Activated CD8-positive, alpha-beta memory T cell treated with anti-CD3 and anti-CD28 coated beads, Interleukin-2, amount 10 ng/mL, durations not matched to agents 7 days and 5 days (primary cell): Measurements from ENCODE around the gene ERC1. TPM values are rescaled to one million over a fixed set of nuclear protein-coding genes. Genes with fewer than 3 reads are reported as not detected.

Experiments used
- ATAC-seq: fragments of 150-1000 bp; cut with Tn5 transposase; one replicate; pipeline ENCODE4 v1.10.0; 2021; ENCODE audit warnings: moderate library complexity
- CTCF ChIA-PET: fragments of 350-600 bp; sonication (Branson Sonifier 250); formaldehyde crosslinking; loops from one replicate; lab custom pipeline; 2021; ENCODE audit warnings: antibody characterized with exemption; lab: Charles Lee
- DNase-seq: peaks from one replicate; pipeline ENCODE4 v3.0.0-alpha.2; 2020
- H3K27ac Mint-ChIP-seq: one replicate; pipeline ENCODE4 v1.8.0; 2021; ENCODE audit warnings: mild to moderate bottlenecking, mixed read lengths
- H3K27me3 Mint-ChIP-seq: one replicate; pipeline ENCODE4 v1.8.0; 2021; ENCODE audit warnings: mixed read lengths
- H3K36me3 Mint-ChIP-seq: one replicate; pipeline ENCODE4 v1.8.0; 2021; ENCODE audit warnings: mild to moderate bottlenecking, mixed read lengths
- H3K4me1 Mint-ChIP-seq: one replicate; pipeline ENCODE4 v1.8.0; 2021; ENCODE audit warnings: mixed read lengths
- H3K4me3 Mint-ChIP-seq: one replicate; pipeline ENCODE4 v1.8.0; 2021; ENCODE audit warnings: mild to moderate bottlenecking, moderate library complexity, mixed read lengths
- H3K9me3 Mint-ChIP-seq: one replicate; pipeline ENCODE4 v1.8.0; 2022; ENCODE audit warnings: low read depth, mixed read lengths
- total RNA-seq, 2 experiments: library from RNA; stranded (reverse); gene quantifications; one replicate each; pipeline ENCODE4 v1.2.3, GENCODE V29; 2021

Gene ERC1
- total RNA-seq, 2 experiments from 2014 or later, result 18.8 to 25.2 TPM

GRCh38 chr12:1357171-1357570 is 366.1 kb downstream of the ERC1 start:
- CTCF ChIA-PET, result interaction anchor here (0.9 kb wide), 2 partner anchors 226 to 239 kb away, joined by 3 to 4 read pairs; no protein-coding TSS in a partner anchor
- Mint-ChIP-seq H3K27ac (no peak overlapping the region), H3K9me3 (no peaks in the 10 kb centered on the region), H3K36me3 (no peaks in the 10 kb centered on the region), H3K4me1 (no peaks in the 10 kb centered on the region), H3K4me3 (no peak overlapping the region), H3K27me3 (no peaks in the 10 kb centered on the region)
- DNase-seq (no peak), ATAC-seq (no peak)

GRCh38 chr12:1357711-1358110 is 366.7 kb downstream of the ERC1 start:
- no peak for DNase-seq
- H3K4me1 Mint-ChIP-seq, result no peaks in the 10 kb centered on the region
- no peak overlapping the region for H3K27ac Mint-ChIP-seq
- CTCF ChIA-PET, result no interaction called here
- no peaks in the 10 kb centered on the region for H3K9me3 Mint-ChIP-seq
- no peak overlapping the region for H3K4me3 Mint-ChIP-seq
- no peaks in the 10 kb centered on the region for H3K27me3 Mint-ChIP-seq
- ATAC-seq, result no peak
- H3K36me3 Mint-ChIP-seq, result no peaks in the 10 kb centered on the region

GRCh38 chr12:1360441-1361210 is 369.6 kb downstream of the ERC1 start:
- Mint-ChIP-seq H3K36me3 (no peaks in the 10 kb centered on the region), H3K4me3 (no peak overlapping the region), H3K4me1 (no peaks in the 10 kb centered on the region), H3K9me3 (no peaks in the 10 kb centered on the region), H3K27ac (no peak overlapping the region), H3K27me3 (no peaks in the 10 kb centered on the region)
- ATAC-seq, result no peak
- DNase-seq, result no peak
- CTCF ChIA-PET, result interaction anchor here (1.0 kb wide), 1 partner anchor 8 kb away, joined by 3 read pairs; no protein-coding TSS in a partner anchor

GRCh38 chr12:1362143-1362662 is 371.2 kb downstream of the ERC1 start:
- no peaks in the 10 kb centered on the region for H3K4me1 Mint-ChIP-seq
- no peak for DNase-seq
- peaks cover 2% of the 10 kb centered on the region for H3K36me3 Mint-ChIP-seq
- no peak for ATAC-seq
- H3K27ac Mint-ChIP-seq, result no peak overlapping the region
- CTCF ChIA-PET, result no interaction called here
- no peak overlapping the region for H3K4me3 Mint-ChIP-seq
- no peaks in the 10 kb centered on the region for H3K9me3 Mint-ChIP-seq
- no peaks in the 10 kb centered on the region for H3K27me3 Mint-ChIP-seq

GRCh38 chr12:1365703-1366102 is 374.7 kb downstream of the ERC1 start:
- no peak overlapping the region for H3K27ac Mint-ChIP-seq
- DNase-seq (no peak), ATAC-seq (no peak)
- no peaks in the 10 kb centered on the region for H3K27me3 Mint-ChIP-seq
- no peak overlapping the region for H3K4me3 Mint-ChIP-seq
- CTCF ChIA-PET, result no interaction called here
- no peaks in the 10 kb centered on the region for H3K9me3 Mint-ChIP-seq
- H3K4me1 Mint-ChIP-seq, result no peaks in the 10 kb centered on the region
- H3K36me3 Mint-ChIP-seq, result peaks cover 2% of the 10 kb centered on the region

- Mint-ChIP-seq H3K9me3 (no peaks in the 10 kb centered on the region), H3K36me3 (peaks cover 2% of the 10 kb centered on the region), H3K27ac (no peak overlapping the region), H3K4me3 (no peak overlapping the region), H3K4me1 (no peaks in the 10 kb centered on the region), H3K27me3 (no peaks in the 10 kb centered on the region)
- DNase-seq (no peak), ATAC-seq (no peak)
- CTCF ChIA-PET, result interaction anchor here (1.2 kb wide), 1 partner anchor 250 kb away, joined by 4 read pairs; no protein-coding TSS in a partner anchor
Observed at GRCh38 chr12:1367331-1368291, 376.6 kb downstream of the ERC1 start.

GRCh38 chr12:1369460-1369859 is 378.4 kb downstream of the ERC1 start:
- H3K9me3 Mint-ChIP-seq, result no peaks in the 10 kb centered on the region
- CTCF ChIA-PET, result no interaction called here
- H3K36me3 Mint-ChIP-seq, result peaks cover 2% of the 10 kb centered on the region
- DNase-seq (no peak), ATAC-seq (no peak)
- H3K27me3 Mint-ChIP-seq, result no peaks in the 10 kb centered on the region
- H3K27ac Mint-ChIP-seq, result no peak overlapping the region
- H3K4me1 Mint-ChIP-seq, result no peaks in the 10 kb centered on the region
- H3K4me3 Mint-ChIP-seq, result no peak overlapping the region

GRCh38 chr12:1369938-1370500 is 379.0 kb downstream of the ERC1 start:
- Mint-ChIP-seq H3K4me3 (no peak overlapping the region), H3K36me3 (peaks cover 3% of the 10 kb centered on the region), H3K27ac (no peak overlapping the region), H3K9me3 (no peaks in the 10 kb centered on the region), H3K27me3 (no peaks in the 10 kb centered on the region), H3K4me1 (no peaks in the 10 kb centered on the region)
- DNase-seq (no peak), ATAC-seq (no peak)
- CTCF ChIA-PET, result no interaction called here

- Mint-ChIP-seq H3K36me3 (peaks cover 2% of the 10 kb centered on the region), H3K27ac (no peak overlapping the region), H3K9me3 (no peaks in the 10 kb centered on the region), H3K4me1 (no peaks in the 10 kb centered on the region), H3K27me3 (no peaks in the 10 kb centered on the region), H3K4me3 (no peak overlapping the region)
- DNase-seq, result no peak
- CTCF ChIA-PET, result no interaction called here
- no peak for ATAC-seq
Observed at GRCh38 chr12:1373901-1374735, 383.1 kb downstream of the ERC1 start.

GRCh38 chr12:1375323-1375722 is 384.3 kb downstream of the ERC1 start:
- no peak overlapping the region for H3K27ac Mint-ChIP-seq
- H3K4me3 Mint-ChIP-seq, result no peak overlapping the region
- H3K9me3 Mint-ChIP-seq, result no peaks in the 10 kb centered on the region
- ATAC-seq (no peak), DNase-seq (no peak)
- H3K4me1 Mint-ChIP-seq, result no peaks in the 10 kb centered on the region
- H3K27me3 Mint-ChIP-seq, result no peaks in the 10 kb centered on the region
- peaks cover 2% of the 10 kb centered on the region for H3K36me3 Mint-ChIP-seq
- CTCF ChIA-PET, result no interaction called here

GRCh38 chr12:1377117-1377516 is 386.1 kb downstream of the ERC1 start:
- ATAC-seq (no peak), DNase-seq (no peak)
- H3K4me3 Mint-ChIP-seq, result no peak overlapping the region
- H3K36me3 Mint-ChIP-seq, result peaks cover 2% of the 10 kb centered on the region
- no peaks in the 10 kb centered on the region for H3K27me3 Mint-ChIP-seq
- CTCF ChIA-PET, result no interaction called here
- H3K27ac Mint-ChIP-seq, result no peak overlapping the region
- no peaks in the 10 kb centered on the region for H3K4me1 Mint-ChIP-seq
- no peaks in the 10 kb centered on the region for H3K9me3 Mint-ChIP-seq

GRCh38 chr12:1377681-1378080 is 386.7 kb downstream of the ERC1 start:
- ATAC-seq (no peak), DNase-seq (no peak)
- no peaks in the 10 kb centered on the region for H3K27me3 Mint-ChIP-seq
- peaks cover 2% of the 10 kb centered on the region for H3K36me3 Mint-ChIP-seq
- no peaks in the 10 kb centered on the region for H3K9me3 Mint-ChIP-seq
- CTCF ChIA-PET, result no interaction called here
- H3K4me3 Mint-ChIP-seq, result no peak overlapping the region
- H3K27ac Mint-ChIP-seq, result no peak overlapping the region
- H3K4me1 Mint-ChIP-seq, result no peaks in the 10 kb centered on the region
